ENCODE results near the gene HBE1.

Gene HBE1

GRCh38 chr11:5284637-5285036 is 14.9 kb upstream of the HBE1 start:
- TF ChIP-seq, protein P1, sequence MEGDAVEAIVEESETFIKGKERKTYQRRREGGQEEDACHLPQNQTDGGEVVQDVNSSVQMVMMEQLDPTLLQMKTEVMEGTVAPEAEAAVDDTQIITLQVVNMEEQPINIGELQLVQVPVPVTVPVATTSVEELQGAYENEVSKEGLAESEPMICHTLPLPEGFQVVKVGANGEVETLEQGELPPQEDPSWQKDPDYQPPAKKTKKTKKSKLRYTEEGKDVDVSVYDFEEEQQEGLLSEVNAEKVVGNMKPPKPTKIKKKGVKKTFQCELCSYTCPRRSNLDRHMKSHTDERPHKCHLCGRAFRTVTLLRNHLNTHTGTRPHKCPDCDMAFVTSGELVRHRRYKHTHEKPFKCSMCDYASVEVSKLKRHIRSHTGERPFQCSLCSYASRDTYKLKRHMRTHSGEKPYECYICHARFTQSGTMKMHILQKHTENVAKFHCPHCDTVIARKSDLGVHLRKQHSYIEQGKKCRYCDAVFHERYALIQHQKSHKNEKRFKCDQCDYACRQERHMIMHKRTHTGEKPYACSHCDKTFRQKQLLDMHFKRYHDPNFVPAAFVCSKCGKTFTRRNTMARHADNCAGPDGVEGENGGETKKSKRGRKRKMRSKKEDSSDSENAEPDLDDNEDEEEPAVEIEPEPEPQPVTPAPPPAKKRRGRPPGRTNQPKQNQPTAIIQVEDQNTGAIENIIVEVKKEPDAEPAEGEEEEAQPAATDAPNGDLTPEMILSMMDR (IDR thresholded peaks at IDR 0.05; ENCODE audit: low read depth, low read length) = no peak
- H3K4me3 ChIP-seq (ENCODE audit: low read depth, low read length) = no peak overlapping the region

GRCh38 chr11:5283882-5284281 is 14.1 kb upstream of the HBE1 start:
- TF ChIP-seq, protein P1 (IDR thresholded peaks at IDR 0.05; ENCODE audit: low read depth, low read length) = no peak
- no peak overlapping the region for H3K4me3 ChIP-seq (ENCODE audit: low read depth, low read length)

- TF ChIP-seq, protein P1 (IDR thresholded peaks at IDR 0.05; ENCODE audit: low read depth, low read length) = no peak
- H3K4me3 ChIP-seq (ENCODE audit: low read depth, low read length) = no peak overlapping the region
Observed at GRCh38 chr11:5283086-5283485, 13.3 kb upstream of the HBE1 start.

DNA sequence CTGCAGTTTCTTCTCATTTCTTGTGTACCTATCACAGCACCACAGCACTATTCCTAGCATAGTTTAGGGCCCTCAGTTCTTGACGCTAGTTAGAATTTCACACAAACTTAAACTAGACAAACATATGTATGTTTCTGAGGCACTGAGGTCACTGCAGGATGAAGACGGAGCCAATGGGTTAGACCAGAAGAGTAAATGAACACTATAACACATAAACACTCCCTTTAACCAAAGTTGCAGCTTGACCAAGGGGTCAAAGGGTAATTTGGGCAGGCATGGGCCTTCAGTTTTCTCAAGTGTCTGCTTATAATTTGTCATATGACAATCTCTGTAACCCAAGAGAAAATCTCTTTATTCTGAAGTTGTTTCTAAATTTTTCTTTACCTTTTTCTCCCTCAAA is 12.9 kb upstream of the HBE1 start:
- H3K4me3 ChIP-seq (ENCODE audit: low read depth, low read length) = no peak overlapping the region
- TF ChIP-seq, protein P1 (IDR thresholded peaks at IDR 0.05; ENCODE audit: low read depth, low read length) = no peak

DNA sequence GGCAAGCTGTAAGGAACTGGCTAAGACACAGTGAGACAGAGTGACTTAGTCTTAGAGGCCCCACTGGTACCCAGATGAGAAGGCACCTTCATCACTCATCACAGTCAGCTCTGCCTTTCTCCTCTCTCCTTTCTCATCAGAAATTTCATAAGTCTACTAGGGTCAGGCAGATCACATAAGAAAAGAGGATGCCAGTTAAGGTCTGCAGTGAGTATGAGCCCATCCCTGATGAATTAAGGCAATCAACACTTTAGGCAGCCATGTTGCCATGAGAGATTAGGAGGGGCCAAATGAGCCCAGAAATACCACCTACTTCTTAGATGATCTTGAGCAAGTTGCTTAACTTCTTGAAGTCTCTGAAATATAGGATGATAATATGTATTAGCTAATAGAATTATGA is 11.9 kb upstream of the HBE1 start:
- TF ChIP-seq, protein P1 (IDR thresholded peaks at IDR 0.05; ENCODE audit: low read depth, low read length) = no peak

GRCh38 chr11:5280582-5281102 is 10.9 kb upstream of the HBE1 start:
- H3K4me3 ChIP-seq (ENCODE audit: low read depth, low read length) = no peak overlapping the region

More for the DNA sequence above, 11.9 kb upstream of the HBE1 start:
- no peak overlapping the region for H3K4me3 ChIP-seq (ENCODE audit: low read depth, low read length)

DNA sequence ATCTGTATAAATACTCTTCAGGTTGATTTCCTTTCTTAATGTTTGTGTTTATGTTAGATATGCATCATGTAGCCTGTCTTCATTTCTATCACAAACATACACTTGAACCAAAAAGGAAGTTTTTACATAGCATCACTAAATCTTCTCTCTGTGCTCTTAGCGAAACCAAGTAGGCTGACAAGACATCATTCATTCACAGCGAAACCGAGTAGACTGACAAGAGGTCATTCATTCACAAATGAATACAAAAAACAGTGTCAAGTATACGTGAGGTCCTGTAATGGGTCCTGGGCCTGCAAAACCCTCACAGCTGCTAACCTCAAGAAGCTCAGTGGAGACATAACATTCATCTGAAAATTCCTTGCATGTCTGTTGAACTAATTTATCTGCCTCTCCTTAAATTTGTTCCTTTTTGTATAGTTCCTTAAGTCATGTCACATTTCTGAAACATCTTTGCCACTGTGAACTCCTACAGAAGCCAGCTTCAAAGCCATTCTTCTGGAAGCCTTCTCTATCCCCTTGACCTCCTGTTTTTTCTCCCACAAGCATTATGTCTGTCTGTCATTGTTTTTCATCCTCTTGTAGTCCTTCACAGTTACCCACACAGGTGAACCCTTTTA is 9.8 kb upstream of the HBE1 start:
- TF ChIP-seq, protein P1 (IDR thresholded peaks at IDR 0.05; ENCODE audit: low read depth, low read length) = no peak

More at GRCh38 chr11:5280582-5281102, 10.9 kb upstream of the HBE1 start:
- TF ChIP-seq, protein P1 (IDR thresholded peaks at IDR 0.05; ENCODE audit: low read depth, low read length) = no peak

More for the DNA sequence above, 9.8 kb upstream of the HBE1 start:
- H3K4me3 ChIP-seq (ENCODE audit: low read depth, low read length) = no peak overlapping the region
